ENCODE data around the gene ARVCF.
A peak's percentile ranks its signal among the peaks of the same experiment; 100 is the strongest.

The ARVCF gene

DNA sequence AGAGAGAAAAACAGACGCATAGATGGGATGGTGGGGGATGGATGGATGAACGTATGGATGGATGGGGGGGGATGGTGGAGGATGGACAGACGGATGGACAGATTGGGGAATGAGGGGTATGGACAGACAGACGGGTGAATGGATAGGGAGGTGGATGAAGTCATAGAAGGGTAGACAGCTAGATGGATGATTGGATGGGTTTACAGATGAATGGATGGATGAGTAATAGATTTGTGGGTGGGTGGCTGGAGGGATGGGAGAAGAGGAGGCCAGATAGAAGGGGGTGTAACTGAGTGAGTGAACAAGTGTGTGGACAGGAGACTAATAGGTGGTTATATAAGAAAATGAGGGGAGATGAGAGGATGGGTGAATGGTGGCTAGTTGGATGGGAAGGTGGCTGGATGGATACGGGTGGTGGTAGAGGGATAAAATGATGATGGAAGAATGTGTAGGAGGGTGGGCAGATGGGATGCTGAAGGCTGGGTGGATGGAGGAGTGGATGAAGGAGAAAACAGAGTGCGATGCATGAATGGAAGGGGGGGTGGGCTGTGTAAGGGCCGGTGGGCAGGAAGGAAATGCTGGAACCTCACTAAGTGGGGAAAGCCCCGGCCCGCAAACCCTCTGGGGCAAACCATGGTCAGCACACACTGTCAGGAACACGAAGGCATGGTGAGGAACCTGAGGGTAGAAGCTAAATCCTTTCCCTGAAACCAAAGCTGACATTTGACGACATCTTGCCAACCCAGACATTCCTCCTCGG is 21.6 kb downstream of the ARVCF start:
- no peak overlapping the region for H3K4me2 ChIP-seq (ENCODE audit: insufficient read depth, low read length, poor library complexity, severe bottlenecking)
- no peak overlapping the region for H4K8ac ChIP-seq (ENCODE audit: low read depth, low read length)
- no peak overlapping the region for H3K14ac ChIP-seq (ENCODE audit: low read length)
- H3K9me3 ChIP-seq (replicated peaks in 1 of 2; ENCODE audit: control insufficient read depth in 2 of 2, insufficient read depth in 1 of 2, low read depth in 1 of 2, low read length in 2 of 2) = no peaks in the 10 kb centered on the region
- H2BK120ac ChIP-seq (ENCODE audit: low read depth, low read length) = no peak overlapping the region
- peak overlapping the region; percentile 16 for H2BK15ac ChIP-seq (ENCODE audit: low read length)
- H4K91ac ChIP-seq (ENCODE audit: low read depth, low read length, poor library complexity) = no peak overlapping the region
- peak overlapping the region; percentile 17 for H2BK12ac ChIP-seq (ENCODE audit: low read length)
- H3K36me3 ChIP-seq (replicated peaks in 1 of 2; ENCODE audit: control insufficient read depth in 2 of 2, insufficient read depth in 2 of 2, low read length in 2 of 2) = no peaks in the 10 kb centered on the region
- H3K4me3 ChIP-seq (ENCODE audit: low read length in 2 of 2) = no peak overlapping the region
- no peak overlapping the region for H3K27ac ChIP-seq (replicated peaks; ENCODE audit: low read length)
- 100% methylated on average over 1 to 4 of the region's 12 CpGs for WGBS, 2 donors (ENCODE audit: extremely low coverage in 2 of 2, insufficient read length in 2 of 2, insufficient replicate concordance in 1 of 2)
- H3K27me3 ChIP-seq (ENCODE audit: control insufficient read depth in 3 of 3, insufficient read depth in 3 of 3, low read depth in 1 of 3, low read length in 3 of 3) = no peaks in the 10 kb centered on the region
- no peak overlapping the region for H3K23ac ChIP-seq (ENCODE audit: low read depth, low read length, poor library complexity)
- peaks cover 3% of the 10 kb centered on the region for H3K79me1 ChIP-seq (ENCODE audit: low read depth, low read length)
- H2BK5ac ChIP-seq (ENCODE audit: low read length) = no peak overlapping the region
- H3K9ac ChIP-seq (ENCODE audit: low read depth, low read length, poor library complexity) = no peak overlapping the region
- no peak overlapping the region for H3K18ac ChIP-seq (ENCODE audit: low read length)
- no peak overlapping the region for H3K4ac ChIP-seq (ENCODE audit: low read length)
- H2AK5ac ChIP-seq (ENCODE audit: low read depth, low read length) = no peak overlapping the region
- peaks cover 33 to 34% of the 10 kb centered on the region in 2 donors for H3K4me1 ChIP-seq (ENCODE audit: control insufficient read depth in 2 of 2, insufficient read depth in 1 of 2, low read depth in 1 of 2, low read length in 2 of 2)
- no peak for DNase-seq (ENCODE audit: low spot score)
- no peak overlapping the region for H2AFZ ChIP-seq (ENCODE audit: low read length)

DNA sequence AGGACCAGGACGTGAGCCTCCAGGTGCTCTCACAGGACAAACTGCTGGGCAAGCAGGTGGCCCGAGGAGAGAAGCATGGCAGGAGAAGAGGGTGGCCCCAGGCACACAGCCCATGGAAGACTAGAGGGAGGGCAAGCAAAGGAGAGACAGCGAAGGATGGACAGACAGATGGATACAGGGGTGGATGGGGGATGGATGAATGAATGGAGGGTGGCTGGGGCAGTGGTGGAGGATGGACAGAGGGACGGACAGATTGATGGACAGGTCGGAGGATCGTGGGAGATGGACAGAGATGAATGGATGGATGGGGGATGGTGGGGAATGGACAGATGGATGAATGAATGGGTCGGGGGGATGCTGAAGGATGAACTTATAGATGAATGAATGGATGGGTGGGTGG is 22.7 kb downstream of the ARVCF start:
- Histone ChIP-seq H3K4me3 (ENCODE audit: low read length in 2 of 2) (no peak overlapping the region), H3K9ac (ENCODE audit: low read depth, low read length, poor library complexity) (no peak overlapping the region)
- WGBS, 2 donors (ENCODE audit: extremely low coverage in 2 of 2, insufficient read length in 2 of 2, insufficient replicate concordance in 1 of 2) = no CpG with 5 or more reads among the region's 7 CpGs

DNA sequence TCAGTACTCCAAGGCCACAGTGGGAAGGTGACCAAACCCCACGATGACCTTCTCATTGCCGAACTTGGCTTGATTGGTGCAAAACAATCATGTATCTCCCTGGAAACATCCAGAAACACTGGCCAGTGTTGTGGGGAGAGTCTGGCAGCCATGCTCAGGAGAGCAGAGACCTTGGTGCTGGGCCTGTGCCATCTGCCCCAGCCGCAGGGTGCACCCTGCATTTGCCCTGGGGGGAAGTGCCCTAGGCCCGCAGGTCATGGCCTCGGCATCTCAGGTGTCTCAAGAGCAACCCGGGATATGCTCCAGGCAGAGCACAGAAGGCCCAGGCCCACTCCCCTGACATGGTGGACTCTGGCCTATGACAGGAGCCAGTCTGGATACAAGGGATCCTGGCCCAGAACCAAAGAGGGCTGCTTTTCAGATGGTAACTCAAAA is 23.7 kb downstream of the ARVCF start:
- Histone ChIP-seq H3K9me3 (replicated peaks in 1 of 2; ENCODE audit: control insufficient read depth in 2 of 2, insufficient read depth in 1 of 2, low read depth in 1 of 2, low read length in 2 of 2) (no peaks in the 10 kb centered on the region), H3K4me1 (ENCODE audit: control insufficient read depth in 2 of 2, insufficient read depth in 1 of 2, low read depth in 1 of 2, low read length in 2 of 2) (peaks cover 12 to 13% of the 10 kb centered on the region in 2 donors), H3K4me3 (ENCODE audit: low read length in 2 of 2) (no peak overlapping the region), H3K27me3 (ENCODE audit: control insufficient read depth in 3 of 3, insufficient read depth in 3 of 3, low read depth in 1 of 3, low read length in 3 of 3) (no peaks in the 10 kb centered on the region), H3K18ac (ENCODE audit: low read length) (peak overlapping the region; percentile 41), H2BK12ac (ENCODE audit: low read length) (peak overlapping the region; percentile 66), H4K91ac (ENCODE audit: low read depth, low read length, poor library complexity) (no peak overlapping the region), H2BK15ac (ENCODE audit: low read length) (no peak overlapping the region), H3K4ac (ENCODE audit: low read length) (peak overlapping the region; percentile 31), H3K79me1 (ENCODE audit: low read depth, low read length) (peaks cover 3% of the 10 kb centered on the region), H3K14ac (ENCODE audit: low read length) (no peak overlapping the region), H2BK120ac (ENCODE audit: low read depth, low read length) (peak overlapping the region; percentile 90), H2AFZ (ENCODE audit: low read length) (no peak overlapping the region), H3K27ac (replicated peaks; ENCODE audit: low read length) (no peak overlapping the region), H4K8ac (ENCODE audit: low read depth, low read length) (no peak overlapping the region), H3K4me2 (ENCODE audit: insufficient read depth, low read length, poor library complexity, severe bottlenecking) (no peak overlapping the region), H2AK5ac (ENCODE audit: low read depth, low read length) (peak overlapping the region; percentile 79), H2BK5ac (ENCODE audit: low read length) (no peak overlapping the region), H3K36me3 (replicated peaks in 1 of 2; ENCODE audit: control insufficient read depth in 2 of 2, insufficient read depth in 2 of 2, low read length in 2 of 2) (no peaks in the 10 kb centered on the region), H3K9ac (ENCODE audit: low read depth, low read length, poor library complexity) (no peak overlapping the region), H3K23ac (ENCODE audit: low read depth, low read length, poor library complexity) (peak overlapping the region; percentile 83)
- DNase-seq (ENCODE audit: low spot score) = no peak
- whole genome bisulfite sequencing, 2 donors (ENCODE audit: extremely low coverage in 2 of 2, insufficient read length in 2 of 2, insufficient replicate concordance in 1 of 2) = no CpG with 5 or more reads among the region's 6 CpGs

More for the DNA sequence above, 22.7 kb downstream of the ARVCF start:
- peak overlapping the region; percentile 23 for H2AK5ac ChIP-seq (ENCODE audit: low read depth, low read length)
- no peak overlapping the region for H4K8ac ChIP-seq (ENCODE audit: low read depth, low read length)
- H3K4ac ChIP-seq (ENCODE audit: low read length) = no peak overlapping the region
- no peak overlapping the region for H2BK12ac ChIP-seq (ENCODE audit: low read length)
- no peak overlapping the region for H2BK15ac ChIP-seq (ENCODE audit: low read length)
- no peak overlapping the region for H3K23ac ChIP-seq (ENCODE audit: low read depth, low read length, poor library complexity)
- H2BK5ac ChIP-seq (ENCODE audit: low read length) = no peak overlapping the region
- no peak overlapping the region for H3K4me2 ChIP-seq (ENCODE audit: insufficient read depth, low read length, poor library complexity, severe bottlenecking)
- H2BK120ac ChIP-seq (ENCODE audit: low read depth, low read length) = no peak overlapping the region
- no peak overlapping the region for H2AFZ ChIP-seq (ENCODE audit: low read length)
- peaks cover 3% of the 10 kb centered on the region for H3K79me1 ChIP-seq (ENCODE audit: low read depth, low read length)
- peak overlapping the region; percentile 49 for H3K18ac ChIP-seq (ENCODE audit: low read length)
- peaks cover 22 to 23% of the 10 kb centered on the region in 2 donors for H3K4me1 ChIP-seq (ENCODE audit: control insufficient read depth in 2 of 2, insufficient read depth in 1 of 2, low read depth in 1 of 2, low read length in 2 of 2)
- H3K27ac ChIP-seq (replicated peaks; ENCODE audit: low read length) = no peak overlapping the region
- H3K36me3 ChIP-seq (replicated peaks in 1 of 2; ENCODE audit: control insufficient read depth in 2 of 2, insufficient read depth in 2 of 2, low read length in 2 of 2) = no peaks in the 10 kb centered on the region
- H4K91ac ChIP-seq (ENCODE audit: low read depth, low read length, poor library complexity) = no peak overlapping the region
- H3K9me3 ChIP-seq (replicated peaks in 1 of 2; ENCODE audit: control insufficient read depth in 2 of 2, insufficient read depth in 1 of 2, low read depth in 1 of 2, low read length in 2 of 2) = no peaks in the 10 kb centered on the region
- DNase-seq (ENCODE audit: low spot score) = no peak
- no peak overlapping the region for H3K14ac ChIP-seq (ENCODE audit: low read length)
- H3K27me3 ChIP-seq (ENCODE audit: control insufficient read depth in 3 of 3, insufficient read depth in 3 of 3, low read depth in 1 of 3, low read length in 3 of 3) = no peaks in the 10 kb centered on the region

- no CpG with 5 or more reads among the region's 7 CpGs for WGBS, 2 donors (ENCODE audit: extremely low coverage in 2 of 2, insufficient read length in 2 of 2, insufficient replicate concordance in 1 of 2)
- Histone ChIP-seq H2BK15ac (ENCODE audit: low read length) (peak overlapping the region; percentile 87), H3K36me3 (replicated peaks in 1 of 2; ENCODE audit: control insufficient read depth in 2 of 2, insufficient read depth in 2 of 2, low read length in 2 of 2) (no peaks in the 10 kb centered on the region), H3K9me3 (replicated peaks in 1 of 2; ENCODE audit: control insufficient read depth in 2 of 2, insufficient read depth in 1 of 2, low read depth in 1 of 2, low read length in 2 of 2) (no peaks in the 10 kb centered on the region), H3K4me3 (ENCODE audit: low read length in 2 of 2) (peak overlapping the region in 1 of 2 donors; percentile 31), H2BK12ac (ENCODE audit: low read length) (no peak overlapping the region), H2BK120ac (ENCODE audit: low read depth, low read length) (peak overlapping the region; percentile 90), H2BK5ac (ENCODE audit: low read length) (no peak overlapping the region), H3K27ac (replicated peaks; ENCODE audit: low read length) (no peak overlapping the region), H4K91ac (ENCODE audit: low read depth, low read length, poor library complexity) (peak overlapping the region; percentile 11), H3K18ac (ENCODE audit: low read length) (peak overlapping the region; percentile 35), H4K8ac (ENCODE audit: low read depth, low read length) (no peak overlapping the region), H3K27me3 (ENCODE audit: control insufficient read depth in 3 of 3, insufficient read depth in 3 of 3, low read depth in 1 of 3, low read length in 3 of 3) (no peaks in the 10 kb centered on the region), H3K23ac (ENCODE audit: low read depth, low read length, poor library complexity) (peak overlapping the region; percentile 83), H3K4me2 (ENCODE audit: insufficient read depth, low read length, poor library complexity, severe bottlenecking) (no peak overlapping the region), H3K4me1 (ENCODE audit: control insufficient read depth in 2 of 2, insufficient read depth in 1 of 2, low read depth in 1 of 2, low read length in 2 of 2) (peaks cover 9 to 11% of the 10 kb centered on the region in 2 donors), H2AFZ (ENCODE audit: low read length) (no peak overlapping the region), H3K9ac (ENCODE audit: low read depth, low read length, poor library complexity) (peak overlapping the region; percentile 63), H3K14ac (ENCODE audit: low read length) (no peak overlapping the region), H3K4ac (ENCODE audit: low read length) (peak overlapping the region; percentile 31), H2AK5ac (ENCODE audit: low read depth, low read length) (peak overlapping the region; percentile 79), H3K79me1 (ENCODE audit: low read depth, low read length) (peaks cover 3% of the 10 kb centered on the region)
- no peak for DNase-seq (ENCODE audit: low spot score)
Observed at GRCh38 chr22:19992481-19992911, 24.1 kb downstream of the ARVCF start.

Data from neuronal stem cell (in vitro differentiated cells).